ENCODE results near the gene RAB3D.

DNA sequence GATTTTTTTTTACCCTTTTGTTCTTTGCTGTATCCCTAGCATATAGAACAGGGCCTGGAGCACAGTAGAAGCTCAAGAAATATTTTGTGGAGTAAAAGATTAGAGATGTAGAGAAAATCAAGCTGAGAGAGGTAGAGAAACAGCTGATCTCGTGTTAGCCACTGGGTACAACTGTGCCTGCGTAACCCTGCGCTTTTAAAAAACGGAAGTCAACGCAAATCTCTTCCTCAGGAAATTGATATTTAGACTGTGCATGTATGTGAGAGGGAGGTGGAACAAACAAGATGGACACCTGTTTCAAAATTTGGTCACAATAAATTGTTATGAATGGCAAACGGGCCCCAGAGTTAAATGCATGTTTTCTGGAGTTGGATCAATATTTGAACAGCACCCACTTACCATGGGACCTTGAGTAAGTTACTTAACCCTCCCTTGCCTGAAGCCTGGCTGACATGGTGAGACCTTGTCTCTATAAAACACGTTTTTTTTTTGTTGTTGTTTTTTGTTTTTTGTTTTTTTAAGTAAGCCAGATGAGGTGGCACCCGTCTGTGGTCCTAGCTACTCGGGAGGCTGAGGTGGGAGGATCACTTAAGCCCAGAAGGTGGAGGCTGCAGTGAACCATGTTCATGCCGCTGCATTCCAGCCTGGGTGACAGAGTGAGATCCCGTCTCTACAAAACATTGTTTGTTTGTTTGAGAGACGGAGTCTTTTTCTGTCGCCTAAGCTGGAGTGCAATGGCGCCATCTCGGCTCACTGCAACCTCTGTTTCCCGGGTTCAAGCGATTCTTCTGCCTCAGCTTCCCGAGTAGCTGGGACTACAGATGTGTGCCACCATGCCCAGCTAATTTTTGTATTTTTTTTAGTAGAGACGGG, 47.9 kb upstream of the RAB3D start:
- TF ChIP-seq, protein P1, sequence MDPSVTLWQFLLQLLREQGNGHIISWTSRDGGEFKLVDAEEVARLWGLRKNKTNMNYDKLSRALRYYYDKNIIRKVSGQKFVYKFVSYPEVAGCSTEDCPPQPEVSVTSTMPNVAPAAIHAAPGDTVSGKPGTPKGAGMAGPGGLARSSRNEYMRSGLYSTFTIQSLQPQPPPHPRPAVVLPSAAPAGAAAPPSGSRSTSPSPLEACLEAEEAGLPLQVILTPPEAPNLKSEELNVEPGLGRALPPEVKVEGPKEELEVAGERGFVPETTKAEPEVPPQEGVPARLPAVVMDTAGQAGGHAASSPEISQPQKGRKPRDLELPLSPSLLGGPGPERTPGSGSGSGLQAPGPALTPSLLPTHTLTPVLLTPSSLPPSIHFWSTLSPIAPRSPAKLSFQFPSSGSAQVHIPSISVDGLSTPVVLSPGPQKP (IDR thresholded peaks at IDR 0.05; ENCODE audit: borderline replicate concordance, low read depth, low read length): no peak
- TF ChIP-seq, protein P2, sequence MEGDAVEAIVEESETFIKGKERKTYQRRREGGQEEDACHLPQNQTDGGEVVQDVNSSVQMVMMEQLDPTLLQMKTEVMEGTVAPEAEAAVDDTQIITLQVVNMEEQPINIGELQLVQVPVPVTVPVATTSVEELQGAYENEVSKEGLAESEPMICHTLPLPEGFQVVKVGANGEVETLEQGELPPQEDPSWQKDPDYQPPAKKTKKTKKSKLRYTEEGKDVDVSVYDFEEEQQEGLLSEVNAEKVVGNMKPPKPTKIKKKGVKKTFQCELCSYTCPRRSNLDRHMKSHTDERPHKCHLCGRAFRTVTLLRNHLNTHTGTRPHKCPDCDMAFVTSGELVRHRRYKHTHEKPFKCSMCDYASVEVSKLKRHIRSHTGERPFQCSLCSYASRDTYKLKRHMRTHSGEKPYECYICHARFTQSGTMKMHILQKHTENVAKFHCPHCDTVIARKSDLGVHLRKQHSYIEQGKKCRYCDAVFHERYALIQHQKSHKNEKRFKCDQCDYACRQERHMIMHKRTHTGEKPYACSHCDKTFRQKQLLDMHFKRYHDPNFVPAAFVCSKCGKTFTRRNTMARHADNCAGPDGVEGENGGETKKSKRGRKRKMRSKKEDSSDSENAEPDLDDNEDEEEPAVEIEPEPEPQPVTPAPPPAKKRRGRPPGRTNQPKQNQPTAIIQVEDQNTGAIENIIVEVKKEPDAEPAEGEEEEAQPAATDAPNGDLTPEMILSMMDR (conservative IDR thresholded peaks at IDR 0.05; ENCODE audit: low read depth, low read length): no peak
- no peak for TF ChIP-seq MXI1 (IDR thresholded peaks at IDR 0.05; ENCODE audit: borderline replicate concordance, low read depth, low read length)
- no peak for TF ChIP-seq NFE2L2 (IDR thresholded peaks at IDR 0.05; ENCODE audit: low read depth, low read length)
- no peak for TF ChIP-seq RAD21 (IDR thresholded peaks at IDR 0.05; ENCODE audit: low read length)
